ENCODE measurements around the gene ADAMTS10. TPM values are rescaled to one million over a fixed set of nuclear protein-coding genes. Genes with fewer than 3 reads are reported as not detected.

ADAMTS10 gene
- total RNA-seq, 2 donors from 2014 or later = 164 to 214 TPM

- no peaks in the 10 kb centered on the region for H3K9me3 ChIP-seq
- no peak for TF ChIP-seq CTCF (IDR thresholded peaks at IDR 0.05)
- H3K4me3 ChIP-seq = no peak overlapping the region
- no peaks in the 10 kb centered on the region for H3K27me3 ChIP-seq (replicated peaks; ENCODE audit: insufficient read depth)
- DNase-seq (ENCODE audit: low spot score) (no peak), ATAC-seq (ENCODE audit: insufficient number of reproducible peaks, low FRiP score, low read depth) (no peak)
- no peaks in the 10 kb centered on the region for H3K36me3 ChIP-seq
- H3K27ac ChIP-seq = no peak overlapping the region
- H3K4me1 ChIP-seq (ENCODE audit: control insufficient read depth in 1 of 2, low read depth in 2 of 2) = peaks cover 0 to 7% of the 10 kb centered on the region in 2 donors
Observed at GRCh38 chr19:8531470-8531869, 79.0 kb downstream of the ADAMTS10 start.

Other genes with a start within 250 kb of the ADAMTS10 start
- 10 to 100 TPM; 29.9 to 99.1 TPM for gene ANGPTL4, start 246.6 kb downstream of the ADAMTS10 start, total RNA-seq
- 10 to 100 TPM; 53.4 to 69.3 TPM for gene RAB11B, start 220.4 kb downstream of the ADAMTS10 start, total RNA-seq
- 100 to 1,000 TPM; 165 to 294 TPM for gene MARCHF2, start 197.4 kb downstream of the ADAMTS10 start, total RNA-seq
- 100 to 1,000 TPM; 117 to 155 TPM for gene HNRNPM, start 165.7 kb downstream of the ADAMTS10 start, total RNA-seq
- 1 to 10 TPM in 1 of 2 donors, under 1 TPM in 1; 0.28 to 1.2 TPM for gene PRAM1, start 108.1 kb downstream of the ADAMTS10 start, total RNA-seq
- 10 to 100 TPM in 1 of 2 donors, 1 to 10 TPM in 1; 6.5 to 10.6 TPM for gene ZNF414, start 96.5 kb downstream of the ADAMTS10 start, total RNA-seq
- 10 to 100 TPM; 29.6 to 33.9 TPM for gene MYO1F, start 33.3 kb downstream of the ADAMTS10 start, total RNA-seq
- gene NFILZ, start 19.9 kb upstream of the ADAMTS10 start, total RNA-seq = not detected
- not detected for gene ACTL9, start 88.1 kb upstream of the ADAMTS10 start, total RNA-seq
- gene OR2Z1, start 110.9 kb upstream of the ADAMTS10 start, total RNA-seq = not detected
- gene ZNF558, start 221.6 kb upstream of the ADAMTS10 start, total RNA-seq = 10 to 100 TPM; 35.2 to 44.1 TPM
- gene MBD3L1, start 221.7 kb upstream of the ADAMTS10 start, total RNA-seq = not detected

Data from thoracic aorta (tissue), 2 donors.